DOHH2 (cell line): ENCODE measurements around the gene MVP.

Experiments
- H3F3A ChIP-seq: fragments of 200-600 bp; sonication (generic), shearing (Covaris generic); 2 replicates; pipeline ENCODE4 v1.6.0; 2016; ENCODE audit warnings: antibody characterized with exemption, mild to moderate bottlenecking; ENCODE audit not compliant: control insufficient read depth, insufficient read depth
- H3K27ac ChIP-seq: fragments of 200-600 bp; sonication (generic); 2 replicates; pipeline ENCODE4 v1.5.1; 2014; ENCODE audit warnings: low read depth, mild to moderate bottlenecking, low read length, moderate library complexity
- H3K27me3 ChIP-seq: fragments of 200-600 bp; sonication (generic); 2 replicates; pipeline ENCODE4 v1.6.1; 2014; ENCODE audit warnings: mild to moderate bottlenecking, low read length, mixed read lengths; ENCODE audit not compliant: control insufficient read depth
- H3K36me3 ChIP-seq: fragments of 200-600 bp; sonication (generic); 2 replicates; pipeline ENCODE4 v1.6.1; 2014; ENCODE audit warnings: mild to moderate bottlenecking, low read length, moderate library complexity, mixed read lengths; ENCODE audit not compliant: control insufficient read depth
- H3K4me1 ChIP-seq: fragments of 200-600 bp; sonication (generic); 2 replicates; pipeline ENCODE4 v1.6.1; 2014; ENCODE audit warnings: mild to moderate bottlenecking, low read length, mixed read lengths; ENCODE audit not compliant: control insufficient read depth
- H3K4me2 ChIP-seq: fragments of 200-600 bp; sonication (generic); 2 replicates; pipeline ENCODE4 v1.6.0; 2014; ENCODE audit warnings: mild to moderate bottlenecking, low read length, moderate library complexity
- H3K4me3 ChIP-seq: fragments of 200-600 bp; sonication (generic); 2 replicates; pipeline ENCODE4 v1.5.1; 2014; ENCODE audit warnings: mild to moderate bottlenecking, low read length, mixed read lengths
- H3K79me2 ChIP-seq: fragments of 200-600 bp; sonication (generic); 2 replicates; pipeline ENCODE4 v1.6.1; 2014; ENCODE audit warnings: mild to moderate bottlenecking, low read length, mixed read lengths; ENCODE audit not compliant: control insufficient read depth
- H3K9me2 ChIP-seq: fragments of 200-600 bp; sonication (generic); replicated peaks from 2 replicates; pipeline ENCODE4 v1.6.1; 2014; ENCODE audit warnings: mild to moderate bottlenecking, low read length, mixed read lengths; ENCODE audit not compliant: control insufficient read depth
- H3K9me3 ChIP-seq: fragments of 200-600 bp; sonication (generic); 2 replicates; pipeline ENCODE4 v1.6.1; 2014; ENCODE audit warnings: antibody characterized with exemption, low read length, mixed read lengths; ENCODE audit not compliant: control insufficient read depth, insufficient read depth
- H4K20me1 ChIP-seq: fragments of 200-600 bp; sonication (generic); 2 replicates; pipeline ENCODE4 v1.6.0; 2014; ENCODE audit warnings: low read depth, mild to moderate bottlenecking, antibody characterized with exemption, low read length, moderate library complexity; ENCODE audit not compliant: control insufficient read depth, insufficient read depth
- EZH2phosphoT487 ChIP-seq: fragments of 200-600 bp; sonication (generic); IDR thresholded peaks from 2 replicates; pipeline ENCODE4 v1.6.1; 2017; ENCODE audit warnings: borderline replicate concordance, mild to moderate bottlenecking, antibody characterized with exemption, low read length, moderate library complexity, mixed read lengths
- TF ChIP-seq, protein P1 (sequence below): fragments of 200-600 bp; sonication (generic); IDR thresholded peaks from one replicate; pipeline ENCODE4 v1.5.1; 2014; ENCODE audit warnings: antibody characterized with exemption, mild to moderate bottlenecking, low read depth, low read length; ENCODE audit not compliant: poor library complexity, severe bottlenecking

Gene MVP

GRCh38 chr16:29843931-29844330 lies 23.7 kb downstream of the MVP start:
- H3K9me2 ChIP-seq: no peaks in the 10 kb centered on the region
- no peaks in the 10 kb centered on the region for H3F3A ChIP-seq
- no peaks in the 10 kb centered on the region for H3K9me3 ChIP-seq
- no peak overlapping the region for H3K27ac ChIP-seq
- TF ChIP-seq, protein P1, sequence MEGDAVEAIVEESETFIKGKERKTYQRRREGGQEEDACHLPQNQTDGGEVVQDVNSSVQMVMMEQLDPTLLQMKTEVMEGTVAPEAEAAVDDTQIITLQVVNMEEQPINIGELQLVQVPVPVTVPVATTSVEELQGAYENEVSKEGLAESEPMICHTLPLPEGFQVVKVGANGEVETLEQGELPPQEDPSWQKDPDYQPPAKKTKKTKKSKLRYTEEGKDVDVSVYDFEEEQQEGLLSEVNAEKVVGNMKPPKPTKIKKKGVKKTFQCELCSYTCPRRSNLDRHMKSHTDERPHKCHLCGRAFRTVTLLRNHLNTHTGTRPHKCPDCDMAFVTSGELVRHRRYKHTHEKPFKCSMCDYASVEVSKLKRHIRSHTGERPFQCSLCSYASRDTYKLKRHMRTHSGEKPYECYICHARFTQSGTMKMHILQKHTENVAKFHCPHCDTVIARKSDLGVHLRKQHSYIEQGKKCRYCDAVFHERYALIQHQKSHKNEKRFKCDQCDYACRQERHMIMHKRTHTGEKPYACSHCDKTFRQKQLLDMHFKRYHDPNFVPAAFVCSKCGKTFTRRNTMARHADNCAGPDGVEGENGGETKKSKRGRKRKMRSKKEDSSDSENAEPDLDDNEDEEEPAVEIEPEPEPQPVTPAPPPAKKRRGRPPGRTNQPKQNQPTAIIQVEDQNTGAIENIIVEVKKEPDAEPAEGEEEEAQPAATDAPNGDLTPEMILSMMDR: no peak
- TF ChIP-seq EZH2phosphoT487: no peak
- no peaks in the 10 kb centered on the region for H3K36me3 ChIP-seq
- H3K27me3 ChIP-seq: no peaks in the 10 kb centered on the region
- H3K4me1 ChIP-seq: no peaks in the 10 kb centered on the region
- H4K20me1 ChIP-seq: no peaks in the 10 kb centered on the region
- H3K4me3 ChIP-seq: no peak overlapping the region
- H3K79me2 ChIP-seq: no peaks in the 10 kb centered on the region
- H3K4me2 ChIP-seq: no peak overlapping the region

GRCh38 chr16:29844575-29845331 lies 24.5 kb downstream of the MVP start:
- H3K9me3 ChIP-seq: no peaks in the 10 kb centered on the region
- no peaks in the 10 kb centered on the region for H3K79me2 ChIP-seq
- H3K4me2 ChIP-seq: no peak overlapping the region
- no peaks in the 10 kb centered on the region for H3K4me1 ChIP-seq
- no peaks in the 10 kb centered on the region for H3K27me3 ChIP-seq
- TF ChIP-seq, protein P1: no peak
- TF ChIP-seq EZH2phosphoT487: no peak
- H3K9me2 ChIP-seq: no peaks in the 10 kb centered on the region
- H4K20me1 ChIP-seq: no peaks in the 10 kb centered on the region
- H3K4me3 ChIP-seq: no peak overlapping the region
- H3K36me3 ChIP-seq: no peaks in the 10 kb centered on the region
- H3K27ac ChIP-seq: no peak overlapping the region
- H3F3A ChIP-seq: no peaks in the 10 kb centered on the region

DNA sequence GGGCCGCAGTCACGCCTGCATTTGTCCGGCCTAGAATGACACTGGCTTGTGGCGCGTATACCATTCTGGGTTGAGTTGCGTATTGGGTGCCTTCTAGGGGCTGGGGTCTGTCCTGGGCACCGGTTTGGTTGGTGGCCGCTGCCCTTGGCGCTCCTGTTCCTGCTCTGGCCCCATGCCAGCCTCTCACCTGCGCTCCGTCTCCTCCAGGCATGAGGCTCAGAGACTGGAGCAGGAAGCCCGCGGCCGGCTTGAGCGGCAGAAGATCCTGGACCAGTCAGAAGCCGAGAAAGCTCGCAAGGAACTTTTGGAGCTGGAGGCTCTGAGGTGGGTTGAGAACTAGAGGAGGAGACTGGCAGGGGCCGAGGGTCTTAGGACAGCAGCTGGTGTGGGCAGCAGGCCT lies 25.4 kb downstream of the MVP start:
- H3K36me3 ChIP-seq: no peaks in the 10 kb centered on the region

More for the DNA sequence above, 25.4 kb downstream of the MVP start:
- no peak for TF ChIP-seq EZH2phosphoT487
- TF ChIP-seq, protein P1: no peak
- Histone ChIP-seq H3K27me3 (no peaks in the 10 kb centered on the region), H3K9me2 (no peaks in the 10 kb centered on the region), H3K4me3 (no peak overlapping the region), H3K9me3 (no peaks in the 10 kb centered on the region), H4K20me1 (no peaks in the 10 kb centered on the region), H3K27ac (no peak overlapping the region), H3F3A (no peaks in the 10 kb centered on the region), H3K79me2 (no peaks in the 10 kb centered on the region), H3K4me1 (no peaks in the 10 kb centered on the region), H3K4me2 (no peak overlapping the region)
